A172 (cell line): ENCODE measurements around the gene SLC37A3. TPM values are rescaled to one million over a fixed set of nuclear protein-coding genes. Genes with fewer than 3 reads are reported as not detected.
"Not testable (repeated sequence)": the region's sequence is repeated elsewhere in the genome, so short reads cannot be mapped to it uniquely, and the experiment has no call there.

Experiments used
- DNase-seq: peaks from one replicate; pipeline ENCODE4 v3.0.0-alpha.2; 2015; ENCODE audit warnings: low spot score
- total RNA-seq: library from RNA; depleted of rRNA; stranded (reverse); fragments of >200 nt; shearing (Covaris generic); gene quantifications from 2 replicates; pipeline ENCODE4 v1.2.3, GENCODE V29; 2014; rRNA removed

The SLC37A3 gene
- total RNA-seq, 1 experiment from 2014 or later, result 10.8 TPM

DNA sequence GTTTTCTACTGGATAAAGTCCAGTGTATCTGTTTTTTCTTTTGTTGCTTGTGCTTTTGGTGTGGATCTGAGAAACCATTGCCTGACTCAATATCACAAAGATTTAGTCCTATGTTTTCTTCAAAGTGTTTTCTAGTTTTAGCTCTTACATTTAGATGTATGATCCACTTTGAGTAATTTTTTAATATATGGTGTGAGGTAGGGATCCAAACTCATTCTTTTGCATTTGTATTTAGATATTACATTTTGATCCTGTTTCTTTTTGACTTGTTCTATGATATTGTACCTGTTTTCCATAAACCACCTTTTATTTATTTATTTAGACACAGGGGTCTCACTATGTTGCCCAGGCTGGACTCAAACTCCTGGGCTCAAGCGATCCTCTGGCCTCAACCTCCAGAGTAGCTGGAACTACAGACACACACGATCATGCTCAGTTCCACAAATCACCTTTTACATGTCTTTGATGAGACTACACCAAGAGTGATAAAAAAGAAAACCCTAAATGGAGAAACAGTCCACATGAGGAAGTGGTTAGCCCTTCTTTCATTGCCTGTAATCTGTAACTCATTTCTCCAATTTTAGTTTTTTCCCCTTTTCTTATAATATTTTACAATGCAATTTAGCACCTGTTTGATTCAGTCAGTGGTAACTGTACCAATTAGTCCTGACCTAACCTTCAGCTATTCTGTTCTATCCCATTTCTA lies 86.0 kb downstream of the SLC37A3 start:
- DNase-seq, result no peak

DNA sequence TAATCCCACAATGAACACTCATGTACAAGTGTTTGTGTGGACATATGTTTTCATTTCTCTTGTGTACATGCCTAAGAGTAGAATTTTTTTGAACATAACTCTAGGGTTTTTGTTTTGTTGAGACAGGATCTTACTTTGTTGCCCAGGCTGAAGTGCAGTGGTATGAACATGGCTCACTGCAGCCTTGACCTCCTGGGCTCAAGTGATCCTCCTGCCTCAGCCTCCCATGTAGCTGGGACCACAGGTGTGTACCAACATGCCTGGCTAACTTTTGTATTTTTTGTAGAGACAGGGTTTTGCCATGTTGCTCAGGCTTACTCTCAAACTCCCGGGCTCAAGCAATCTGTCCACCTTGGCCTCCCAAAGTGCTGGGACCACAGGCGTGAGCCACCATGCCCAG lies 87.2 kb downstream of the SLC37A3 start:
- not testable (repeated sequence) for DNase-seq

DNA sequence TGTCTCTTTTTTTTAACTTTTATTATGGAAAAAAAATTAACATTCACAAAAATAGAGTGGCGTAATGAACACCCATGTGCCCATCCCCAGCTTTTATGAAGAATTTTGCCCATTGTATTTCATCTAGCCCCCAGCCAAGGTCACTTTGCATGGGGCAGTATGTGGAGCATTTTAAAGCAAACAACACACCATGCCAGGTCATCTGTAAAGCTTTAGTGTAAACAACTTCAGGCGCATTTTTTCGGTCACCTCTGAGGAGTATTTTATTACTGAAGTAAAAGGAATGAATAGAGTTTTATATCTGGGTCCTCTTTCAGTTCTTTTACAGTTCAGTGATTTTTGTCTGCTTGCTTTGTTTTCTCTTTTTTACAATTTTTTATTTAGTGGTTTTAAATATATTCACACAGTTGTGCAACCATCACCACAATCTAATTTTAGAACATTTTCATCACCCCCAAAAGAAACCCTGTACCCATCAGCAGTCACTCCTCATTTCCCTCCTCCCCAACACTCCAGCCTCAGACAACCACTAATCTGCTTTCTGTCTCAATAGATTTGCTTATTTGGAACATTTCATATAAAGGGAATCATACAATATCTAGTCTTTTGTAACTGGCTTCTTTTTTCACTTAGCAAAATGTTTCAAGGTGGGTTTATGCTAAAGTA lies 87.9 kb downstream of the SLC37A3 start:
- DNase-seq, result no peak

DNA sequence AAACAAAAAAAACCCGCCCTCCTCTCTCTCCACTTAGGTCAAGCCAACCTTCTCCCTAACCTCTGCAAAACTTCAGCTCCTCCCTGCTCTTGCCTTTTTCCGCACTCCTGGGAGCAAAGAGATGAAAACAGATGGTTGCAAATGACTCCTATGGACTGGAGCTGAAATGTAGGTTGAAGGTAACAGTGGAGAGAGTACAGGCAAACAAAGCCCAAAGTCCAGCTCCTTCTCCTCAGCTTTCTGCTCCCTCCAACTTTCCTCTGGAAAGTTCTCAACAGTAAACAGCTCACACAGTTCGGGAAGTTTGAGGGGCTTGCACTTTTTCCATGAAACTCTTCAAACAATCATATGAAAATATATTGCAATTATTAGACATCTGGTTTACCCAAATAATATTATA lies 90.3 kb downstream of the SLC37A3 start:
- no peak for DNase-seq

DNA sequence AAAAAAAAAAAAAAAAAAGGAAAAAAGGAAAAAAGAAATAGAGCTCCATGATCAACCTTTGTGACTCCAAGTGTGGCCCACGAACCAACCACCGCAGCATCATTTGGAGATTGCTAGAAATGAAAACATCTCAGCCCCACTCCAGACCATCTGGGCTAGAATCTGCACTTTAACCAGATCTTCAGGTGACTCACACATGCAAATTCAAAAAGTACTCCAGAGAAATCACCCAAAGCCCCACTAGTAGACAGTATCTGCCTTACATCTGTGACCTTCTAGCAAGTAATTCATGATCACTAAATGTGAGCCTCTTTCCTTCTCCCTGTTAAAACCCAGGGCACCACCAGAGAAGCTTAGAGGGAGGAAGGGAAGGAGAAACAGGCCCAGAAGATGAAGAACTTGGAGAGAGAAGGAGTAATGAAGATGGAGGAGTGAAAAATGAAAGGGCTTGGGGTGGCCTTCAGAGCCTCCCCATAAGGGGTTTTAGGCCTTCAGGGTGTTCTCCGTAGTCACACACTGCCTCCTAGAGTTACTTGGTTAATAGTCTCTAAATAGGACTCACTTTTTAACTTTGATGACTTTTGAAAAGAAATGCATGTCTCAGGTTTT lies 94.0 kb downstream of the SLC37A3 start:
- DNase-seq, result no peak

DNA sequence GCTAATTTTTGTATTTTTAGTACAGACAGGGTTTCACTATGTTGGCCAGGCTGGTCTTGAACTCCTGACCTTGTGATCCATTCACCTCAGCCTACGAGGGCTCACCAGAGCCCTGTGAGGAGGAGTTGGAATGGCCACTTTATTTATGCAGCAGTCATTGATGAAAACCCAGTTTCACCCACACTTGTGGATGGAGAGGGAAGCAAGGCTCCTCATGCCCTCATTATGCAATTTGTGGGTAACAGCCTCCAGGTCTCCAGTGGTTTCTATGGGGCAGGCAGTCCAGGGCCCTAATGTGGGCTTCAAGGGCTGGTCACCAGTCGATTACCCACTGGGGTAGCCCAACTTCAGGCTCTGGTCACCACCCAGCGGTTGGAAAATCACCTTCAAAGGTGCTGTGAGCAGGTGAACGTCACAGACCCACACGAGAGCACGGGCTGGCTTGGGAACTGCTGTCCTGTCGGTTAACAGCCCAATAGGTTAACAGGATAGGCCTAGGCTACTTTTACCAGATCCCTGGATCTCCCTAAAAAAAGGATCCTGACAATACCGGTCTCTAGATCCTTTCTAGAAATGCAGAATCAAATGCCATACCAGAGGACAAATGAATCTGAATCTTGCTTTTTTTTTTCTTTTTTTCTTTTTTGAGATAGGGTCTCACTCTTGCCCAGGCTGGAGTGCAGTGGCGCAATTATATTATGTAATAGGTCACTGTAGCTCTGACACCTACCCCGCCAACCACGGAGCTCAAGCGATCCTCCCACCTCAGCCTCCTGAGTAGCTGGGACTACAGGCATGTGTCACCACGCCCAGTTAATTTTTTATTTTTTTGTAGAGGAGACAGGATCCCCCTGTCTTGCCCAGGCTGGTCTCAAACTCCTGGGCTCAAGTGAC lies 97.8 kb downstream of the SLC37A3 start:
- DNase-seq, result no peak

DNA sequence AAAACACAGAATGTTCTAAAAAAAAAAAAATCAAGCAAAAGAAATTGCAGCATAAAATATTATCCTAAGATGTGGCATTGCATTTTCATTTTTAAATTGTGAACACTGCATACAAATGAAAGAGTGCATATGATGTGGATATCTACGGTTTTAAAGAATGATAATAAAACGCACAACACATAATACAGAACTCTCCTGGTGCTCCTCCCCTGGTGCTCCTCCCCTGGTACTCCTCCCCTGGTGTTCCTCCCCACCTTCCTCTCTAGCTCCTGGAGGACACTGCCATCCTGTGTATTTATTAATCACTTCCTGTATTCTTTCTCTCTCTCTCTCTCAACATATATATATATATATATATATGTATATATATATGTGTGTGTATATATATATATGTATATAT lies 100.1 kb downstream of the SLC37A3 start:
- DNase-seq, result no peak

DNA sequence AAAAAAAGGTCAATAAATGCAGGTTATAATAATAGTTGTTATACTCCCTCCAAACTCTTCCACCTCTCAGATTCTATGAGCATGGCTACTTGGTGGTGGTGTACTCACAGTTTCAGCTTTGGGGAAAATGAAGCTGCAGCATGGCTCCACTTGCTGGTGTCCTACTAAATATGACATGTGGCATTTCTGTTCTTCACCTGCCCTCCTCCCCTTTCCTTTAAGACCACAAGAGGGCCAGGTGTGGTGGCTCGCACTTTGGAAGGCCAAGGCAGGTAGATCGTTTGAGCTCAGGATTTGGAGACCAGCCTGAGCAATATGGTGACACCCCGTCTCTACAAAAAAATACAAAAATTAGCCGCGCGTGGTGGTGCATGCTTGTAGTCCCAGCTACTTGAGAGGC lies 101.1 kb downstream of the SLC37A3 start:
- DNase-seq, result no peak

DNA sequence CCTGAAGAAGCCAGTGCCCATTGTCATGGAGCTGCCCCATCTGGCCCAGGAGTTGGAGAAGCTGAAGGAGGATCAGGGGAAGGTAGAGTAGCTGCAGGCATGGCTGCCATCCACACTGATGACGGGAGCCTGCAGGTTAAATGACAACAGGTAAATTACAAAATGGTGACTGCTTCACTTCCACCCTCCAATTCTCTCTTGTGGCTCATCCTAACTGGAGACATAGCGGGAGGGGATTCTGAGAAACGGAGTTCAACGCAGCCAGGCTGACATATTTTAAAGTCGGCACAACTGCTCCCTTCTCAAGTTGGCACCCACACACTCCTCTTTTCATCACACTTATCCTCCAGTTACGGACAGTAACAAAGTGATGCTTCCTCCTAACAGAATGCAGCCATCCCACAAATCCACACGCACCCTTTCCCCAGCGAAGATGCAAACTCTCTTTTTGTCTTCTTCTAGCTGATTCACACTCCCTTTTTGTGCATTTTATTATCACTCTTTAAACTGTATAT lies 103.0 kb downstream of the SLC37A3 start:
- DNase-seq, result no peak

DNA sequence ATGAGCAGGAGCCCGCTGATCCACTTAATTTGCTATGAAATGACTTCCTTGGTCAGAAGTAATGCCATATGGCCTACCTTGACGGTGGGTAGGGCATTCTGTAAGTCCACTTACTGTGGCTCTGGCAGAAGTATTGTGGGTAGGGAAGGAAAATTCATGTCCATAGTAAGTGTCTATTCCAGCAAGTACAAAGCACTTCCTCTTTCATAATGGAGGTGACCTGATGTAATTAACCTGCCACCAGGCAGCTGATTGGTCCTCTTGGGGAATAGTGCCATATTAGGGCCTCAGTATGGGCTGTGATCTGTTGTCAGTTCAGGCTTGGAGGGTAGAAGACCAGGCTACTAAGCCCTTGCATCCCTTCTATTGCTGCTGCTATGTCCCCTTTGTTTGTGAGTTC lies 103.9 kb downstream of the SLC37A3 start:
- no peak for DNase-seq

DNA sequence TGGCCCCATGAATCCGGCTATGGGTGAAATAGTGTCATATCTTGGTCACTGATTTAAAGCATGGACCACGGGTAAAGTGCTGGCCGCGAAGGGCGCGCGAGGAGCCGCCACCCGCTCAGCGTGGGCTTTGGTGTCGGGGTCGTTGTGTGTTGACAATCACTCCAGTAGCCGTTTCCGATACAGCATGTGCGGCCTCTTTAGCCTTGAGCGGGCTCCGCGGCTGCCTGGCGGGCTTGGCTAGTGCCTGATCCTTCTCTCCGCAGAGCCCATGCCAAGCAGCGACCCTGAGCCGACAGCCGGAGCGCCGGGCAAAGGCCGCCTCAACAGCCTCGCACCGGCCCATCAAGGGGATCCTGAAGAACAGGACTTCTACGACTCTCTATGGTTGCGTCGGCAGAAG lies 105.9 kb downstream of the SLC37A3 start:
- DNase-seq, result no peak

DNA sequence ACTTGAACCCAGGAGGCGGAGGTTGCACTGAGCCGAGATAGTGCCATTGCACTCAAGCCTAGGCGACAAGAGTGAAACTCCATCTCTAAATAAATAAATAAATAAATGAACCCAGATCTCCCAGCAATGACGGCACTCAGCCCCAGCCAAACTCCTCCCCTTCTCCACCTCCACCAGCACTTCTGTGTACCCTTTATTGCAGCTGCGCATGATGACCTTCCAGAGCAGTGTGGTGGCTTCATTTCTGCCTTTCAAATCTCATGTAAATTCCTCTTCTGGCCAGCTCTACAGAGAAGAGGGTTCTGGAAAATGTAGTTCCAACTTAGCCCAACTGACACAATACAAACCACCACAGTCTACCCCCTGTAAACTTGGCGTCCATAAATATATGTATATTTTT lies 108.5 kb downstream of the SLC37A3 start:
- no peak for DNase-seq

DNA sequence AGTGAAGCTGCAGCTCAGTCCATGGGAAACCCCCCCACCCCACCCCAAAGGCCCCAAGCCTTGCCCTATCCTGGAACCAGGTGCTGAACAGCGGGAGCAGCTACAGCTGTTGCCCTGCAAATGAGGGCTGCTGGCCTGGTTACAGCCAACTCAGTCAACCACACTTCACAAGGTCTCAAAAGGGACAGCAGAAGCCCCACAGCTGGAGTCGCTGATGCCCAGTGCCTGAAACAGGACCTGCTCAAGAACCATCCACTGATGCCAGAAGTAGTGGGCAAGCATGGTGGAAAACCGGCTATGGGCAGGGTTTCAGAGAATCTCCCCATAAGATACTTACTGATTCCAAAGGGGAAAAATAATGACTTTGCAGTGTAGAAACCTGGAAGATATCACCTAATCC lies 110.3 kb downstream of the SLC37A3 start:
- no peak for DNase-seq

DNA sequence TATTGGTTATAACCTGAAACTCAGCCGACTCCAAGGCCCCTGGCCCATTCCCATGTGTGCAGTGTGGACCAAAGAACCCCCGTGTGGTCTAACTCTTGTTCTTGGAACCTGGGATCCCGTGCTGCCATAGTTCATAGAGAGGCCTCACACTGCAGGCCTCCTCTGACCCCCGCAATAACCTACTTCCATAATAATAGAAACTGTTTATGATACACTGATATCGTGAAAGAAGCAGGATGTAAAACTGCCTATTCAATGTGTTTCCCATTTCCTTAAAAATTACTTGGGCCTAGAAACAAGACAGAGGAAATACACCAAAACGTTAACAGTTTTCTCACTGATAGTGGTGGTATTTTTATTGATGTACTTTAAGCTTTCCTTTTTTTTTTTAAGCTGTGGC lies 112.4 kb downstream of the SLC37A3 start:
- DNase-seq, result no peak

DNA sequence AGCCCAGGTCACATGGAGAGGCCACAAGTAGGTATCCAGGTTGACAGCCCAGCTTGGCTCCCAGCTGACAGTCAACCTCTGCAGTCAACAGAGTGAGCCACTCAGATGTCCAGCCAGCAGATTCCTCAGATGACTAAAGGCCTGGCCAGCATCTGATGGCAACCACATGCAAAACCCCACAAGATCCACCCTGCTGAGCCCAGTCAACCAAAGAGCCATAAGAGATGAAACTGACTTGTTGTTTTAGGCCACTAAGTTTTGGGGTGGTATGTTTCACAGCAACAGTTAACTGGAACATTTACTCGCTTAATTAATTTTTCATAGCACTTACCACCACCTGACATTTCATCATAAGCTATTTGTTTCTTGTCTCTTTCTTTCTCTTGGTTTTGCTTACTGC lies 114.3 kb downstream of the SLC37A3 start:
- DNase-seq, result no peak

Other genes with a start within 250 kb of the SLC37A3 start
- 0.47 and 0.62 TPM in 2 replicates for gene KDM7A, start 221.5 kb downstream of the SLC37A3 start, total RNA-seq
- not detected in 2 replicates for gene RAB19, start 5.5 kb upstream of the SLC37A3 start, total RNA-seq
- 52.0 and 66.3 TPM in 2 replicates for gene MKRN1, start 81.0 kb upstream of the SLC37A3 start, total RNA-seq
- gene DENND2A, start 242.3 kb upstream of the SLC37A3 start, total RNA-seq, result 3.3 and 5.8 TPM in 2 replicates